Calu3 (cell line): ENCODE data around the gene IQCK. TPM values are rescaled to one million over a fixed set of nuclear protein-coding genes. Genes with fewer than 3 reads are reported as not detected.
A peak's percentile ranks its signal among the peaks of the same experiment; 100 is the strongest.

Source experiments
- BruUV-seq: library from RNA; stranded (reverse); fragments of 400-500 nt; replicated peaks from 2 replicates; lab custom pipeline; 2021; lab: Mats Ljungman, UMichigan
- CTCF ChIA-PET: fragments of 300-600 bp; sonication (Branson Sonifier 250); formaldehyde crosslinking; loops from one replicate; lab custom pipeline; 2022; ENCODE audit warnings: antibody characterized with exemption; lab: Charles Lee
- DNase-seq: peaks from one replicate; pipeline ENCODE4 v3.0.0; 2022
- H3K27ac Mint-ChIP-seq: one replicate; pipeline ENCODE4 v1.8.0; 2022; ENCODE audit warnings: mixed read lengths; ENCODE audit not compliant: unreplicated experiment
- H3K27me3 Mint-ChIP-seq: one replicate; pipeline ENCODE4 v1.8.0; 2022; ENCODE audit warnings: mixed read lengths; ENCODE audit not compliant: unreplicated experiment
- H3K36me3 Mint-ChIP-seq: one replicate; pipeline ENCODE4 v1.8.0; 2022; ENCODE audit warnings: mild to moderate bottlenecking, moderate library complexity, mixed read lengths; ENCODE audit not compliant: insufficient read depth, unreplicated experiment
- H3K4me1 Mint-ChIP-seq: one replicate; pipeline ENCODE4 v1.8.0; 2022; ENCODE audit warnings: mild to moderate bottlenecking, low read depth, mixed read lengths; ENCODE audit not compliant: unreplicated experiment
- H3K4me3 Mint-ChIP-seq: one replicate; pipeline ENCODE4 v1.8.0; 2022; ENCODE audit warnings: mild to moderate bottlenecking, low read depth, moderate library complexity, mixed read lengths; ENCODE audit not compliant: unreplicated experiment
- H3K9me3 Mint-ChIP-seq: one replicate; pipeline ENCODE4 v1.8.0; 2022; ENCODE audit warnings: low read depth, mixed read lengths; ENCODE audit not compliant: unreplicated experiment
- CTCF ChIP-seq: fragments of 200-600 bp; IDR thresholded peaks from one replicate; pipeline ENCODE4 v1.8.0; 2022; ENCODE audit warnings: antibody characterized with exemption; ENCODE audit not compliant: unreplicated experiment
- intact Hi-C: fragments of 100-400 bp; cut with micrococcal nuclease; formaldehyde crosslinking; loops from one replicate; pipeline ENCODE4 v1.10.0; 2022; ENCODE audit not compliant: unreplicated experiment
- total RNA-seq: library from RNA; stranded (reverse); gene quantifications from 2 replicates; pipeline ENCODE4 v1.2.3, GENCODE V29; 2022

Gene IQCK
- total RNA-seq, 1 experiment from 2014 or later: 42.5 TPM

- Mint-ChIP-seq H3K4me3 (peak overlapping the region; percentile 40), H3K36me3 (peaks cover 41% of the 10 kb centered on the region), H3K9me3 (peaks cover 4% of the 10 kb centered on the region), H3K27me3 (no peaks in the 10 kb centered on the region), H3K27ac (peak overlapping the region; percentile 94), H3K4me1 (peaks cover 53% of the 10 kb centered on the region)
- TF ChIP-seq CTCF: no peak
- peak; percentile 82 for DNase-seq
- CTCF ChIA-PET: interaction anchor here (0.6 to 1.3 kb wide), 5 partner anchors 11 to 87 kb away, joined by 3 to 5 read pairs (median 3); partner anchors contain the start of genes IQCK and KNOP1
- no TSS peak for BruUV-seq
- intact Hi-C loops: no loop called here
These were observed 86.7 kb downstream of the IQCK start for GRCh38 chr16:19804538-19805323.

- CTCF ChIA-PET: interaction anchor here (0.6 to 1.3 kb wide), 3 partner anchors 51 to 88 kb away, joined by 3 to 5 read pairs (median 3); partner anchors contain the start of genes IQCK and KNOP1
- Mint-ChIP-seq H3K9me3 (peaks cover 4% of the 10 kb centered on the region), H3K27me3 (no peaks in the 10 kb centered on the region), H3K36me3 (peaks cover 47% of the 10 kb centered on the region), H3K4me3 (peak overlapping the region; percentile 40), H3K4me1 (peaks cover 59% of the 10 kb centered on the region), H3K27ac (peak overlapping the region; percentile 94)
- peak; percentile 21 for DNase-seq
- BruUV-seq: no TSS peak
- no peak for TF ChIP-seq CTCF
- intact Hi-C loops: no loop called here
These were observed 87.5 kb downstream of the IQCK start for GRCh38 chr16:19805459-19806162.

- Mint-ChIP-seq H3K4me3 (peak overlapping the region; percentile 27), H3K4me1 (peaks cover 85% of the 10 kb centered on the region), H3K36me3 (peaks cover 57% of the 10 kb centered on the region), H3K27me3 (no peaks in the 10 kb centered on the region), H3K9me3 (peaks cover 4% of the 10 kb centered on the region), H3K27ac (peak overlapping the region; percentile 94)
- CTCF ChIA-PET: interaction anchor here (0.8 to 1.2 kb wide), 3 partner anchors 37 to 54 kb away, joined by 3 read pairs; no protein-coding TSS in a partner anchor
- intact Hi-C loops: loop anchor here (1.0 kb wide), 1 partner anchor 54 kb away; no protein-coding TSS in a partner anchor
- peak; percentile 85 for DNase-seq
- TF ChIP-seq CTCF: no peak
- no TSS peak for BruUV-seq
These were observed 90.1 kb downstream of the IQCK start for GRCh38 chr16:19808061-19808641.

- intact Hi-C loops: no loop called here
- peaks cover 94% of the 10 kb centered on the region for H3K4me1 Mint-ChIP-seq
- BruUV-seq: no TSS peak
- peak overlapping the region; percentile 94 for H3K27ac Mint-ChIP-seq
- H3K9me3 Mint-ChIP-seq: peaks cover 4% of the 10 kb centered on the region
- H3K36me3 Mint-ChIP-seq: peaks cover 57% of the 10 kb centered on the region
- no peaks in the 10 kb centered on the region for H3K27me3 Mint-ChIP-seq
- CTCF ChIA-PET: interaction anchor here (0.6 to 1.1 kb wide), 3 partner anchors 16 to 226 kb away, joined by 4 read pairs; partner anchors contain the start of genes IQCK and KNOP1
- no peak for TF ChIP-seq CTCF
- H3K4me3 Mint-ChIP-seq: no peak overlapping the region
- peak; percentile 84 for DNase-seq
These were observed 91.1 kb downstream of the IQCK start for GRCh38 chr16:19809121-19809635.
